ENCODE results near the gene PMVK. TPM values are rescaled to one million over a fixed set of nuclear protein-coding genes. Genes with fewer than 3 reads are reported as not detected.

Gene PMVK
- total and polyA plus RNA-seq, 10 of the 15 experiments (the other 5 are each of a cell fraction or from before 2014, with no cell fraction given), result 6.0 to 121 (median 49.4) TPM

GRCh38 chr1:154901591-154901990 lies 34.9 kb downstream of the PMVK start:
- intact Hi-C loops (cut with micrococcal nuclease; ENCODE audit: unreplicated experiment), result no loop called here
- Histone ChIP-seq H3K9me3 (replicated peaks; ENCODE audit: control insufficient read depth, insufficient read depth, low read length) (no peaks in the 10 kb centered on the region), H3K27me3 (replicated peaks in 1 of 2; ENCODE audit: control insufficient read depth in 2 of 2, insufficient read depth in 2 of 2, low read length in 1 of 2) (no peaks in the 10 kb centered on the region), H3K79me2 (ENCODE audit: control insufficient read depth, insufficient read depth, low read length) (no peaks in the 10 kb centered on the region), H2AFZ (ENCODE audit: control insufficient read depth, low read depth, low read length) (no peak overlapping the region), H3K27ac (ENCODE audit: control insufficient read depth, insufficient read depth) (no peak overlapping the region), H3K4me3 (no peak overlapping the region), H3K36me3 (ENCODE audit: control insufficient read depth in 2 of 2, insufficient read depth in 2 of 2, low read length in 1 of 2) (no peaks in the 10 kb centered on the region), H3K9ac (ENCODE audit: control insufficient read depth, insufficient read depth, low read length) (no peak overlapping the region), H4K20me1 (ENCODE audit: control insufficient read depth, insufficient read depth) (no peaks in the 10 kb centered on the region), H3K4me2 (ENCODE audit: control insufficient read depth, insufficient read depth) (no peak overlapping the region), H3K4me1 (ENCODE audit: control insufficient read depth, insufficient read depth, low read length) (no peaks in the 10 kb centered on the region)
- 100% methylated on average over 1 of the region's 1 CpG for WGBS (ENCODE audit: insufficient coverage, insufficient replicate concordance, low lambda C conversion rate, missing lambda C conversion rate)
- no TSS peak for BruUV-seq (replicated peaks)
- ATAC-seq, result no peak
- ChIA-PET CTCF (no interaction called here), SMC1A (ENCODE audit: uncharacterized antibody, unreplicated experiment) (interaction anchor here (0.8 kb wide), 1 partner anchor 82 kb away, joined by 3 read pairs; the partner anchor contains the start of gene FLAD1), POLR2A (no interaction called here), RAD21 (ENCODE audit: unreplicated experiment) (no interaction called here)
- FAIRE-seq, result no peak
- DNase-seq (ENCODE audit: low read depth, low spot score), result no peak
- TF ChIP-seq POLR2AphosphoS5 (IDR thresholded peaks at IDR 0.05; ENCODE audit: low read length) (no peak), FOXM1 (IDR thresholded peaks at IDR 0.05; ENCODE audit: low read depth, low read length) (no peak), NR2C2 (IDR thresholded peaks at IDR 0.05; ENCODE audit: borderline replicate concordance, control insufficient read depth, insufficient read length, low read depth) (no peak), NFYB (IDR thresholded peaks at IDR 0.05; ENCODE audit: insufficient read depth, low read depth, low read length) (no peak), ZBTB11 (CRISPR knock-in tag; IDR thresholded peaks at IDR 0.05) (no peak)
- in situ Hi-C loops (cut with MboI), result no loop called here
